ENCODE measurements around the gene RIPOR2. TPM values are rescaled to one million over a fixed set of nuclear protein-coding genes. Genes with fewer than 3 reads are reported as not detected.

RIPOR2 gene
- polyA plus RNA-seq, 4 donors = 1.0 to 3.1 (median 1.7) TPM

GRCh38 chr6:24972311-24972958 is 36.7 kb upstream of the RIPOR2 start:
- H3K9me3 ChIP-seq (ENCODE audit: control insufficient read depth in 2 of 2, insufficient read depth in 1 of 2, low read depth in 1 of 2, low read length in 1 of 2) = no peaks in the 10 kb centered on the region
- DNase-seq = no peak
- no peak overlapping the region for H3K4me3 ChIP-seq (ENCODE audit: low read depth in 1 of 3, low read length in 3 of 3)
- no peaks in the 10 kb centered on the region for H3K27me3 ChIP-seq (ENCODE audit: control insufficient read depth in 3 of 3, insufficient read depth in 3 of 3, low read length in 3 of 3)
- H3K36me3 ChIP-seq (ENCODE audit: control insufficient read depth in 3 of 3, insufficient read depth in 2 of 3, low read depth in 1 of 3, low read length in 3 of 3) = no peaks in the 10 kb centered on the region
- no peaks in the 10 kb centered on the region for H3K4me1 ChIP-seq (ENCODE audit: control insufficient read depth in 3 of 3, insufficient read depth in 2 of 3, low read depth in 1 of 3, low read length in 2 of 3)
- H3K27ac ChIP-seq (ENCODE audit: low read depth in 1 of 3, low read length in 2 of 3) = no peak overlapping the region
- no peak for FAIRE-seq
- WGBS, 3 donors = 67 to 78% (median 76%) methylated on average over 3 of the region's 3 CpGs

- FAIRE-seq = no peak
- 82 to 98% (median 97%) methylated on average over 2 of the region's 2 CpGs for WGBS, 3 donors
- Histone ChIP-seq H3K9me3 (ENCODE audit: control insufficient read depth in 2 of 2, insufficient read depth in 1 of 2, low read depth in 1 of 2, low read length in 1 of 2) (no peaks in the 10 kb centered on the region), H3K4me1 (ENCODE audit: control insufficient read depth in 3 of 3, insufficient read depth in 2 of 3, low read depth in 1 of 3, low read length in 2 of 3) (no peaks in the 10 kb centered on the region), H3K27ac (ENCODE audit: low read depth in 1 of 3, low read length in 2 of 3) (no peak overlapping the region), H3K4me3 (ENCODE audit: low read depth in 1 of 3, low read length in 3 of 3) (no peak overlapping the region), H3K36me3 (ENCODE audit: control insufficient read depth in 3 of 3, insufficient read depth in 2 of 3, low read depth in 1 of 3, low read length in 3 of 3) (no peaks in the 10 kb centered on the region), H3K27me3 (ENCODE audit: control insufficient read depth in 3 of 3, insufficient read depth in 3 of 3, low read length in 3 of 3) (no peaks in the 10 kb centered on the region)
- no peak for DNase-seq
These were observed 35.3 kb upstream of the RIPOR2 start for GRCh38 chr6:24971067-24971466.

DNA sequence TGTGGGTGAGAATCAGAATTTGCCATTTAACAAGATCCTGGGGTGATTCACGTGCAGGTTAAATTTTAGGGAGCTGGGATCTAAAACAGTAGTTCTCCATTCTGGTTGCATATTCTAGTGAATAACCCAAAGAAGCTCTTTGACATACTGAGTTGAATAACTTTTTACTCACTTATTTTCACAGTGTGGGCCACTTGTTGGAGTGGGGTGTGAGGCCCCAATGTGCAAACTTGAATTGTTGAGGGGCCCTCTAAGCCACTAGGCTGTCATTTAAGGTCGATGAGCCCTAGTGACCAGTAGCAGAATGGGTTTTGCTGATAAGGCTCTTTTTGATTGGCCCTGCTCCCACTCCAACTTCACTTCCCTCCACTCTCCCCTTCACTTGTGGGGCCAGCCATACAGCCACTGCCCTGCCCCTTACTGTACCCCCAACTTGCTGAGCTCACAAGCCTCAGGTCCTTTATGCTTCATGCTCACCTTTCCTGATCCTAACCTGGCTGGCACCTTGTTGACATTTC is 33.6 kb upstream of the RIPOR2 start:
- no peak overlapping the region for H3K4me3 ChIP-seq (ENCODE audit: low read depth in 1 of 3, low read length in 3 of 3)
- no peaks in the 10 kb centered on the region for H3K27me3 ChIP-seq (ENCODE audit: control insufficient read depth in 3 of 3, insufficient read depth in 3 of 3, low read length in 3 of 3)
- H3K27ac ChIP-seq (ENCODE audit: low read depth in 1 of 3, low read length in 2 of 3) = no peak overlapping the region
- no peaks in the 10 kb centered on the region for H3K9me3 ChIP-seq (ENCODE audit: control insufficient read depth in 2 of 2, insufficient read depth in 1 of 2, low read depth in 1 of 2, low read length in 1 of 2)
- no peak for DNase-seq
- no peaks in the 10 kb centered on the region for H3K4me1 ChIP-seq (ENCODE audit: control insufficient read depth in 3 of 3, insufficient read depth in 2 of 3, low read depth in 1 of 3, low read length in 2 of 3)
- FAIRE-seq = no peak
- no peaks in the 10 kb centered on the region for H3K36me3 ChIP-seq (ENCODE audit: control insufficient read depth in 3 of 3, insufficient read depth in 2 of 3, low read depth in 1 of 3, low read length in 3 of 3)
- 56 to 75% (median 69%) methylated on average over 2 of the region's 2 CpGs for WGBS, 3 donors

GRCh38 chr6:24968783-24969182 is 33.0 kb upstream of the RIPOR2 start:
- WGBS, 3 donors = 76 to 83% (median 82%) methylated on average over 5 of the region's 5 CpGs
- H3K27me3 ChIP-seq (ENCODE audit: control insufficient read depth in 3 of 3, insufficient read depth in 3 of 3, low read length in 3 of 3) = no peaks in the 10 kb centered on the region
- DNase-seq = no peak
- no peak overlapping the region for H3K27ac ChIP-seq (ENCODE audit: low read depth in 1 of 3, low read length in 2 of 3)
- no peaks in the 10 kb centered on the region for H3K36me3 ChIP-seq (ENCODE audit: control insufficient read depth in 3 of 3, insufficient read depth in 2 of 3, low read depth in 1 of 3, low read length in 3 of 3)
- no peaks in the 10 kb centered on the region for H3K9me3 ChIP-seq (ENCODE audit: control insufficient read depth in 2 of 2, insufficient read depth in 1 of 2, low read depth in 1 of 2, low read length in 1 of 2)
- FAIRE-seq = no peak
- H3K4me1 ChIP-seq (ENCODE audit: control insufficient read depth in 3 of 3, insufficient read depth in 2 of 3, low read depth in 1 of 3, low read length in 2 of 3) = no peaks in the 10 kb centered on the region
- H3K4me3 ChIP-seq (ENCODE audit: low read depth in 1 of 3, low read length in 3 of 3) = no peak overlapping the region

DNA sequence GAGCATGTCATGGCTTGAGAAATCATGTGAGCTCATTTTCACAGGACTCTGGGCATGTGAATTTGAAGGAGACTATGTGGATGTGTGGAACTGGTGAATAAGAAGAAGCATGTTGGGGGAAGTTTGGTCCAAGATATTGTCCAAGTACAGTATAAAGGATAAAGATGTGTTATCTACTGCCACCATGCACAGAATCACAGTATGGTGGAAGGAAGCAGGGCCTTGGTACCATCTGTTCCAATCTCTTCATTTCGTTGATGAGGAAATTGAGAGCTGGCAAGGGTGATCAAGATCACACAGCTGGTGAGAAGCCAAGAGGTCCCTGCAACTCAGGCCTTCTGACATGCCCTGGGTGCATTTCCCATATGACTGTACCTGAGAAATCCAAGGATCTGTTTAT is 31.5 kb upstream of the RIPOR2 start:
- Histone ChIP-seq H3K4me3 (ENCODE audit: low read depth in 1 of 3, low read length in 3 of 3) (no peak overlapping the region), H3K36me3 (ENCODE audit: control insufficient read depth in 3 of 3, insufficient read depth in 2 of 3, low read depth in 1 of 3, low read length in 3 of 3) (no peaks in the 10 kb centered on the region), H3K9me3 (ENCODE audit: control insufficient read depth in 2 of 2, insufficient read depth in 1 of 2, low read depth in 1 of 2, low read length in 1 of 2) (no peaks in the 10 kb centered on the region), H3K4me1 (ENCODE audit: control insufficient read depth in 3 of 3, insufficient read depth in 2 of 3, low read depth in 1 of 3, low read length in 2 of 3) (no peaks in the 10 kb centered on the region), H3K27me3 (ENCODE audit: control insufficient read depth in 3 of 3, insufficient read depth in 3 of 3, low read length in 3 of 3) (no peaks in the 10 kb centered on the region), H3K27ac (ENCODE audit: low read depth in 1 of 3, low read length in 2 of 3) (no peak overlapping the region)
- WGBS, 3 donors = 6 to 57% (median 32%) methylated on average over 1 of the region's 1 CpG
- no peak for FAIRE-seq
- DNase-seq = no peak

GRCh38 chr6:24966381-24966780 is 30.6 kb upstream of the RIPOR2 start:
- whole genome bisulfite sequencing, 3 donors = 91 to 96% (median 93%) methylated on average over 4 of the region's 4 CpGs

DNA sequence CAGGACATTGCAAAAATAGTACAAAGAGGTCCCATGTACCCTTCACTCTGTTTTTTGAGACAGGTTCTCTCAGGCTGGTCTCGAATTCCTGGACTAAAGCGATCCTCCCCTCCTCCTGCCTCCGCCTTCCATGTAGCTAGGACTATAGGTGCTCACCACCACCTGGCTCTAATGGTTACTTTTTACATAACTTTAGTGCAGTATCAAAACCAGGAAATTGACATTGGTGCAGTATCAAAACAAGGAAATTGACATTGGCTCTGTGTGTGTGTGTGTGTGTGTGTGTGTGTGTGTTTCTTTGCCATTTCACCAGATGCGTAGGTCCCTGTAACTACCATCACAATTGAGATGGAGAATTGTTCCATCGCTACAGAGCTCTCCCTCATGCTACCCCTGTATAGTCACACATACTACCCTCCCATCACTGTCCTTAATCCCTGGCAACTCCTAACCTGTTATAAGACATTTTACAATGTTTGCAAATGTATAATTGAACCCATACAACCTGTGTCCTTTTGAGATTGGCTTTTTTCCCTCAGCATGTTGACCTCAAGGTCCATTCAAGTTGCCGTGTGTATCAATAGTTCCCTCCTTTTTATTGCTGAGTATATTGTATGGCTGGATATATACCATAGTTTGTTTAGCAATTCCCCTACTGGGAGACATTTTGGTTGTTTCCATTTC is 28.3 kb upstream of the RIPOR2 start:
- H3K4me1 ChIP-seq (ENCODE audit: control insufficient read depth in 3 of 3, insufficient read depth in 2 of 3, low read depth in 1 of 3, low read length in 2 of 3) = no peaks in the 10 kb centered on the region
- no peak overlapping the region for H3K4me3 ChIP-seq (ENCODE audit: low read depth in 1 of 3, low read length in 3 of 3)
- DNase-seq (no peak), FAIRE-seq (no peak)
- H3K36me3 ChIP-seq (ENCODE audit: control insufficient read depth in 3 of 3, insufficient read depth in 2 of 3, low read depth in 1 of 3, low read length in 3 of 3) = no peaks in the 10 kb centered on the region
- no peaks in the 10 kb centered on the region for H3K27me3 ChIP-seq (ENCODE audit: control insufficient read depth in 3 of 3, insufficient read depth in 3 of 3, low read length in 3 of 3)
- no peak overlapping the region for H3K27ac ChIP-seq (ENCODE audit: low read depth in 1 of 3, low read length in 2 of 3)
- H3K9me3 ChIP-seq (ENCODE audit: control insufficient read depth in 2 of 2, insufficient read depth in 1 of 2, low read depth in 1 of 2, low read length in 1 of 2) = no peaks in the 10 kb centered on the region
- 79 to 87% (median 87%) methylated on average over 6 of the region's 6 CpGs for WGBS, 3 donors

More at GRCh38 chr6:24966381-24966780, 30.6 kb upstream of the RIPOR2 start:
- no peak overlapping the region for H3K4me3 ChIP-seq (ENCODE audit: low read depth in 1 of 3, low read length in 3 of 3)
- DNase-seq (no peak), FAIRE-seq (no peak)
- no peaks in the 10 kb centered on the region for H3K27me3 ChIP-seq (ENCODE audit: control insufficient read depth in 3 of 3, insufficient read depth in 3 of 3, low read length in 3 of 3)
- no peaks in the 10 kb centered on the region for H3K4me1 ChIP-seq (ENCODE audit: control insufficient read depth in 3 of 3, insufficient read depth in 2 of 3, low read depth in 1 of 3, low read length in 2 of 3)
- H3K9me3 ChIP-seq (ENCODE audit: control insufficient read depth in 2 of 2, insufficient read depth in 1 of 2, low read depth in 1 of 2, low read length in 1 of 2) = no peaks in the 10 kb centered on the region
- no peaks in the 10 kb centered on the region for H3K36me3 ChIP-seq (ENCODE audit: control insufficient read depth in 3 of 3, insufficient read depth in 2 of 3, low read depth in 1 of 3, low read length in 3 of 3)
- H3K27ac ChIP-seq (ENCODE audit: low read depth in 1 of 3, low read length in 2 of 3) = no peak overlapping the region

DNA sequence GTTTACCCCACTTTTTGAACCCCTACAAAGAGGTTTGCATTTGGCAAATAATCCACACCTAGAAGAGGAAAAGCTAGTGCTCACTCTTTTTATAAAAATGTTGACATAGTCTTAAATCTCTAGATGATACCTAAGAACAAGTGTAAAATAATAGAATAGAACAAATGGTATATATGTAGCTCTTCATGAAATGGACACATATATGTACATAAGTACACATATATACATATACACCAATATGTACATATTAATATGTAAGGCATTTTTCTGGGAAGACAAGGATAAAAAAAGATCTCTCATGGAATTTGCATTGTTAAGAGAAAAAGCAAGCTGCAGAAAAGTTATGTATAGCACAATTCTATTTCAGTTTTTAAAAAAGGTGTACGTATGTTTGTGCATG is 27.6 kb upstream of the RIPOR2 start:
- Histone ChIP-seq H3K36me3 (ENCODE audit: control insufficient read depth in 3 of 3, insufficient read depth in 2 of 3, low read depth in 1 of 3, low read length in 3 of 3) (no peaks in the 10 kb centered on the region), H3K27ac (ENCODE audit: low read depth in 1 of 3, low read length in 2 of 3) (no peak overlapping the region), H3K9me3 (ENCODE audit: control insufficient read depth in 2 of 2, insufficient read depth in 1 of 2, low read depth in 1 of 2, low read length in 1 of 2) (no peaks in the 10 kb centered on the region), H3K4me3 (ENCODE audit: low read depth in 1 of 3, low read length in 3 of 3) (no peak overlapping the region), H3K4me1 (ENCODE audit: control insufficient read depth in 3 of 3, insufficient read depth in 2 of 3, low read depth in 1 of 3, low read length in 2 of 3) (no peaks in the 10 kb centered on the region), H3K27me3 (ENCODE audit: control insufficient read depth in 3 of 3, insufficient read depth in 3 of 3, low read length in 3 of 3) (no peaks in the 10 kb centered on the region)
- DNase-seq = no peak
- FAIRE-seq = no peak
- WGBS, 3 donors = 86 to 95% (median 93%) methylated on average over 1 of the region's 1 CpG
